Panc1 (cell line): ENCODE measurements around the gene MARCHF2. TPM values are rescaled to one million over a fixed set of nuclear protein-coding genes. Genes with fewer than 3 reads are reported as not detected.
"Not testable (repeated sequence)": the region's sequence is repeated elsewhere in the genome, so short reads cannot be mapped to it uniquely, and the experiment has no call there.

Experiments
- ATAC-seq: fragments of 200-7000 bp; cut with Tn5 transposase; 2 replicates; pipeline ENCODE4 v1.9.1; 2020; ENCODE audit warnings: mild to moderate bottlenecking, moderate library complexity
- BruUV-seq: library from RNA; stranded (reverse); fragments of 400-500 nt; replicated peaks from 2 replicates; lab custom pipeline; 2021; lab: Mats Ljungman, UMichigan
- CTCF ChIA-PET: fragments of 300-600 bp; sonication (Branson Sonifier 250); formaldehyde crosslinking; loops from one replicate; lab custom pipeline; 2022; ENCODE audit warnings: antibody characterized with exemption; lab: Charles Lee
- POLR2A ChIA-PET: fragments of 300-600 bp; sonication (Branson Sonifier 250); formaldehyde crosslinking; loops from one replicate; lab custom pipeline; 2022; ENCODE audit warnings: antibody characterized with exemption; lab: Charles Lee
- DNase-seq: peaks from one replicate; pipeline ENCODE4 v3.0.0-alpha.2; 2010; ENCODE audit warnings: low read depth, low spot score
- H3K27ac ChIP-seq: 2 replicates; pipeline ENCODE4 v1.5.1; 2011; ENCODE audit warnings: mild to moderate bottlenecking, low read length, inconsistent platforms
- H3K27me3 ChIP-seq: fragments of 200-500 bp; sonication (Bioruptor generic); 2 replicates; pipeline ENCODE4 v1.6.0; 2014; ENCODE audit warnings: low read length, inconsistent platforms; ENCODE audit not compliant: control insufficient read depth, insufficient read depth
- H3K36me3 ChIP-seq: fragments of 200-500 bp; sonication (Bioruptor generic); 2 replicates; pipeline ENCODE4 v1.5.1; 2014; ENCODE audit warnings: inconsistent platforms, mild to moderate bottlenecking, low read length, moderate library complexity; ENCODE audit not compliant: control insufficient read depth, insufficient read depth
- H3K4me1 ChIP-seq: 2 replicates; pipeline ENCODE4 v1.5.1; 2011; ENCODE audit warnings: inconsistent platforms, mild to moderate bottlenecking, low read length, moderate library complexity; ENCODE audit not compliant: control insufficient read depth, insufficient read depth
- H3K4me3 ChIP-seq, 2 experiments: 2 replicates each; pipeline ENCODE4 v1.5.1; 2011 to 2012; ENCODE audit warnings: low read depth in 2 of 2, low read length in 2 of 2, mild to moderate bottlenecking in 2 of 2, inconsistent platforms in 1 of 2, moderate library complexity in 1 of 2
- H3K9me3 ChIP-seq: fragments of 200-500 bp; sonication (Bioruptor generic); 2 replicates; pipeline ENCODE4 v1.5.1; 2014; ENCODE audit warnings: low read depth, mild to moderate bottlenecking, inconsistent platforms, low read length, moderate library complexity; ENCODE audit not compliant: control insufficient read depth, insufficient read depth
- POLR2AphosphoS5 ChIP-seq: IDR thresholded peaks from 2 replicates; pipeline ENCODE4 v1.6.1; 2012; ENCODE audit warnings: mild to moderate bottlenecking, low read depth, low read length, moderate library complexity
- REST ChIP-seq, 2 experiments: IDR thresholded peaks; 2 replicates each; pipeline ENCODE4 v1.6.1; 2011 to 2012; ENCODE audit warnings: low read depth in 2 of 2, control low read depth in 1 of 2, low read length in 1 of 2, mild to moderate bottlenecking in 1 of 2, moderate library complexity in 1 of 2; ENCODE audit not compliant: insufficient read depth in 1 of 2
- SIN3A ChIP-seq: IDR thresholded peaks from 2 replicates; pipeline ENCODE4 v1.6.1; 2012; ENCODE audit warnings: low read depth, mild to moderate bottlenecking, low read length, moderate library complexity, borderline replicate concordance; ENCODE audit not compliant: insufficient read depth
- TCF7L2 ChIP-seq: IDR thresholded peaks from 2 replicates; pipeline ENCODE4 v1.6.1; 2011; ENCODE audit warnings: mild to moderate bottlenecking, low read depth, low read length, inconsistent platforms
- in situ Hi-C: cut with HindIII; loops from 2 replicates; pipeline ENCODE4 v1.10.0; 2016; ENCODE audit warnings: low sequenced_read_pairs, low pct_unique_long_range_greater_than_20kb
- intact Hi-C: fragments of 100-400 bp; cut with micrococcal nuclease; formaldehyde crosslinking; loops from one replicate; pipeline ENCODE4 v1.10.0; 2022; ENCODE audit not compliant: unreplicated experiment
- total RNA-seq: library from RNA; stranded (reverse); gene quantifications from one replicate; pipeline ENCODE4 v1.2.1, GENCODE V29; 2021; ENCODE audit not compliant: unreplicated experiment
- TF ChIP-seq, protein P1 (sequence below): fragments of 450-650 bp; IDR thresholded peaks from 2 replicates; pipeline ENCODE4 v1.5.1; 2017; ENCODE audit warnings: mild to moderate bottlenecking

Gene MARCHF2
- total RNA-seq, 1 experiment from 2014 or later: 32.6 TPM

- H3K27me3 ChIP-seq: no peaks in the 10 kb centered on the region
- ATAC-seq (peak; percentile 95), DNase-seq (peak; percentile 57)
- ChIA-PET POLR2A (no interaction called here), CTCF (no interaction called here)
- H3K9me3 ChIP-seq: no peaks in the 10 kb centered on the region
- H3K36me3 ChIP-seq: no peaks in the 10 kb centered on the region
- H3K27ac ChIP-seq: no peak overlapping the region
- H3K4me3 ChIP-seq: no peak overlapping the region
- in situ Hi-C loops: no loop called here
- TF ChIP-seq, protein P1, sequence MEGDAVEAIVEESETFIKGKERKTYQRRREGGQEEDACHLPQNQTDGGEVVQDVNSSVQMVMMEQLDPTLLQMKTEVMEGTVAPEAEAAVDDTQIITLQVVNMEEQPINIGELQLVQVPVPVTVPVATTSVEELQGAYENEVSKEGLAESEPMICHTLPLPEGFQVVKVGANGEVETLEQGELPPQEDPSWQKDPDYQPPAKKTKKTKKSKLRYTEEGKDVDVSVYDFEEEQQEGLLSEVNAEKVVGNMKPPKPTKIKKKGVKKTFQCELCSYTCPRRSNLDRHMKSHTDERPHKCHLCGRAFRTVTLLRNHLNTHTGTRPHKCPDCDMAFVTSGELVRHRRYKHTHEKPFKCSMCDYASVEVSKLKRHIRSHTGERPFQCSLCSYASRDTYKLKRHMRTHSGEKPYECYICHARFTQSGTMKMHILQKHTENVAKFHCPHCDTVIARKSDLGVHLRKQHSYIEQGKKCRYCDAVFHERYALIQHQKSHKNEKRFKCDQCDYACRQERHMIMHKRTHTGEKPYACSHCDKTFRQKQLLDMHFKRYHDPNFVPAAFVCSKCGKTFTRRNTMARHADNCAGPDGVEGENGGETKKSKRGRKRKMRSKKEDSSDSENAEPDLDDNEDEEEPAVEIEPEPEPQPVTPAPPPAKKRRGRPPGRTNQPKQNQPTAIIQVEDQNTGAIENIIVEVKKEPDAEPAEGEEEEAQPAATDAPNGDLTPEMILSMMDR: no peak
- no peak for TF ChIP-seq POLR2AphosphoS5
- TF ChIP-seq REST (IDR thresholded peaks at IDR 0.05; ENCODE audit: insufficient read depth in 1 of 2, low read depth in 2 of 2, low read length in 1 of 2): no peak
- no peak for TF ChIP-seq SIN3A
- no peak for TF ChIP-seq TCF7L2
- BruUV-seq: no TSS peak
- H3K4me1 ChIP-seq: peaks cover 5% of the 10 kb centered on the region; the same call in 1 of the 2 replicates
- intact Hi-C loops: no loop called here
These were observed 10.7 kb downstream of the MARCHF2 start for GRCh38 chr19:8423817-8424223.

DNA sequence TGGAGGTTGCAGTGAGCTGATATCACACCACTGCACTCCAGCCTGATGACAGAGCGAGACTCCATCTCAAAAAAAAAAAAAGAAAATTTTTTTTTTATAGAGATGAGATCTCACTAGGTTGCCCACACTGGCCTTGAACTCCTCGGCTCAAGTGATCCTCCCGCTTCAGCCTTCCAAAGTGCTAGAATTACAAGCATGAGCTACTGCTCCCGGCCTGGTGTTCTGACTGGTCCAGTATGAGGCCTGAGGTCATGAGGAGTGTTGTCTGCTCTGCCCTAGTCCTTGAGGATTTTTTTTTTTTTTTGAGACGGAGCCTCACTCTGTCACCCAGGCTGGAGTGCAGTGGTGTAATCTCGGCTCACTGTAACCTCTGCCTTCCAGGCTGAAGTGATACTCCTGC, 12.2 kb downstream of the MARCHF2 start:
- H3K27me3 ChIP-seq, intact Hi-C loops, H3K36me3 ChIP-seq, H3K27ac ChIP-seq, H3K4me1 ChIP-seq, H3K9me3 ChIP-seq, in situ Hi-C loops, ATAC-seq, BruUV-seq, H3K4me3 ChIP-seq, DNase-seq: not testable (repeated sequence)
- CTCF ChIA-PET: interaction anchor here (0.7 kb wide), 1 partner anchor 12 kb away, joined by 5 read pairs; the partner anchor contains the start of gene MARCHF2
- POLR2A ChIA-PET: interaction anchor here (0.7 kb wide), 1 partner anchor 98 kb away, joined by 3 read pairs; no protein-coding TSS in a partner anchor

GRCh38 chr19:8426283-8426682, 13.2 kb downstream of the MARCHF2 start:
- no peak overlapping the region for H3K27ac ChIP-seq
- peaks cover 5% of the 10 kb centered on the region; the same call in 1 of the 2 replicates for H3K4me1 ChIP-seq
- in situ Hi-C loops: no loop called here
- DNase-seq (no peak), ATAC-seq (no peak)
- intact Hi-C loops: no loop called here
- no peaks in the 10 kb centered on the region for H3K36me3 ChIP-seq
- H3K27me3 ChIP-seq: no peaks in the 10 kb centered on the region
- no peak overlapping the region for H3K4me3 ChIP-seq
- ChIA-PET POLR2A (no interaction called here), CTCF (interaction anchor here (0.6 kb wide), 2 partner anchors 11 to 72 kb away, joined by 4 to 5 read pairs; no protein-coding TSS in a partner anchor)
- H3K9me3 ChIP-seq: no peaks in the 10 kb centered on the region
- no TSS peak for BruUV-seq
- TF ChIP-seq REST (IDR thresholded peaks at IDR 0.05; ENCODE audit: insufficient read depth in 1 of 2, low read depth in 2 of 2, low read length in 1 of 2) (no peak), POLR2AphosphoS5 (no peak), SIN3A (no peak), TCF7L2 (no peak)
- TF ChIP-seq, protein P1: no peak
